Keratinocyte (primary cell): ENCODE data around the gene CFAP210. TPM values are rescaled to one million over a fixed set of nuclear protein-coding genes. Genes with fewer than 3 reads are reported as not detected.
A peak's percentile ranks its signal among the peaks of the same experiment; 100 is the strongest.

Source experiments
- DNase-seq: peaks from one replicate; pipeline ENCODE4 v3.0.0-alpha.2; 2011; ENCODE audit warnings: low read depth, missing footprints, low spot score
- FAIRE-seq: peaks from 2 replicates; lab custom pipeline; 2011; peaks lifted over from hg19 to GRCh38; lab: Jason Lieb, UNC
- H2AFZ ChIP-seq: 2 replicates; pipeline ENCODE4 v1.6.0; 2012; ENCODE audit warnings: low read length, control low read depth, inconsistent platforms; ENCODE audit not compliant: control insufficient read depth
- H3K27ac ChIP-seq: 2 replicates; pipeline ENCODE4 v1.5.1; 2011; ENCODE audit warnings: low read length; ENCODE audit not compliant: control insufficient read depth, insufficient read depth
- H3K27me3 ChIP-seq: 3 replicates; pipeline ENCODE4 v1.6.0; 2011; ENCODE audit warnings: low read length; ENCODE audit not compliant: control insufficient read depth, insufficient read depth; ENCODE audit errors: extremely low read depth
- H3K36me3 ChIP-seq, 2 experiments: 2 replicates in 1 of 2; 3 replicates in 1 of 2; pipeline ENCODE4 v1.5.1; 2011; ENCODE audit warnings: low read length in 2 of 2, mild to moderate bottlenecking in 1 of 2; ENCODE audit not compliant: control insufficient read depth in 2 of 2, insufficient read depth in 2 of 2; ENCODE audit errors: extremely low read depth in 1 of 2
- H3K4me1 ChIP-seq: 3 replicates; pipeline ENCODE4 v1.5.1; 2011; ENCODE audit warnings: low read length; ENCODE audit not compliant: control insufficient read depth, insufficient read depth; ENCODE audit errors: extremely low read depth
- H3K4me2 ChIP-seq: 3 replicates; pipeline ENCODE4 v1.6.0; 2011; ENCODE audit warnings: low read depth, low read length; ENCODE audit not compliant: control insufficient read depth, insufficient read depth; ENCODE audit errors: extremely low read depth
- H3K4me3 ChIP-seq, 3 experiments: fragments of 200-600 bp in 1 of 3; sonication (generic) in 1 of 3; 2 replicates in 2 of 3; 3 replicates in 1 of 3; pipeline ENCODE4 v1.5.1; 2011 to 2016; ENCODE audit warnings: low read length in 3 of 3, mild to moderate bottlenecking in 3 of 3, control low read depth in 2 of 3, inconsistent platforms in 1 of 3, low read depth in 1 of 3, mixed read lengths in 1 of 3, mixed run types in 1 of 3, moderate library complexity in 1 of 3; ENCODE audit not compliant: control insufficient read depth in 2 of 3, insufficient read depth in 2 of 3; ENCODE audit errors: extremely low read depth in 1 of 3
- H3K79me2 ChIP-seq: 2 replicates; pipeline ENCODE4 v1.6.0; 2012; ENCODE audit warnings: low read length; ENCODE audit not compliant: control insufficient read depth, insufficient read depth
- H3K9ac ChIP-seq: 3 replicates; pipeline ENCODE4 v1.6.0; 2011; ENCODE audit warnings: low read length; ENCODE audit not compliant: control insufficient read depth, insufficient read depth; ENCODE audit errors: extremely low read depth
- H3K9me1 ChIP-seq: 3 replicates; pipeline ENCODE4 v1.6.0; 2011; ENCODE audit warnings: low read length; ENCODE audit not compliant: control insufficient read depth, insufficient read depth; ENCODE audit errors: extremely low read depth
- H3K9me3 ChIP-seq: 2 replicates; pipeline ENCODE4 v1.5.1; 2012; ENCODE audit warnings: low read depth, low read length; ENCODE audit not compliant: control insufficient read depth
- H4K20me1 ChIP-seq: 3 replicates; pipeline ENCODE4 v1.6.0; 2011; ENCODE audit warnings: low read length; ENCODE audit not compliant: control insufficient read depth, insufficient read depth; ENCODE audit errors: extremely low read depth
- EZH2 ChIP-seq: IDR thresholded peaks from one replicate; pipeline ENCODE4 v1.6.1; 2012; ENCODE audit warnings: inconsistent platforms, mild to moderate bottlenecking, low read length, moderate library complexity
- dilution Hi-C: fragments of 300-500 bp; cut with MboI; formaldehyde crosslinking; loops from one replicate; pipeline ENCODE4 v1.7.0; 2020; ENCODE audit warnings: low sequenced_read_pairs; ENCODE audit not compliant: extremely low pct_ligation_motif_present
- polyA plus RNA-seq, 5 experiments: library from polyadenylated mRNA; depleted of rRNA in 3 of 5; stranded (reverse) in 3 of 5; stranded (forward) in 1 of 5; unstranded in 1 of 5; fragments of >200 nt; gene quantifications; 1 replicate in 1 of 5; 2 replicates in 3 of 5; 3 replicates in 1 of 5; pipeline versions ENCODE4 v1.2.1 to v1.2.3, GENCODE V29; 2011 to 2012; ENCODE audit warnings: missing spikeins in 2 of 5, low read depth in 1 of 5, low replicate concordance in 1 of 5
- TF ChIP-seq, protein P1 (sequence below), 3 experiments: IDR thresholded peaks in 1 of 3; conservative IDR thresholded peaks in 1 of 3; optimal IDR thresholded peaks in 1 of 3; 2 replicates in 2 of 3; 3 replicates in 1 of 3; pipeline versions ENCODE3 to v1.5.1; 2011; ENCODE audit warnings: low read length in 3 of 3, mild to moderate bottlenecking in 3 of 3, moderate library complexity in 2 of 3, control low read depth in 1 of 3, inconsistent platforms in 1 of 3; ENCODE audit not compliant: insufficient read depth in 2 of 3; ENCODE audit errors: extremely low read depth in 1 of 3

The CFAP210 gene
- polyA plus RNA-seq, 1 donor (not counting 4 experiments of a cell fraction or from before 2014, with no cell fraction given) = 0.30 TPM

DNA sequence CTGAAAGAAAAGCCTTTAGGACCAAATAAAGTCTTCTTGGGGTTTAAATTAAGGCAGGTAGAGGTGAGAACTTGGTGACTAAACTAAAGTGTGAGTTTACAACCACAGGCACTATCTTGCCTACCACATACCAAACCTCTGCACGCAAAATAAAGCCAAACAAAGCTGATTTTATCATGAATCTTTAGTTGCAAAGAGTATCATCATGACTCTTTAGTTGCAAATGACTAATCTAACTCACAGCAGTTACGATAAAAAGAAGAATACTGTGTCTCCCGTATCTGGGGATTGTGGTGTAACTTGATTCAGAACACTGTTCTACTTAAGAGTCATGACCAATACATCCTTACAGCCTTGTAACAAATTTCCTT is 11.2 kb downstream of the CFAP210 start:
- no peak overlapping the region for H3K4me3 ChIP-seq
- peaks cover 14% of the 10 kb centered on the region for H3K4me1 ChIP-seq
- H3K9ac ChIP-seq = no peak overlapping the region
- peak overlapping the region; percentile 9 for H3K4me2 ChIP-seq
- no peak overlapping the region for H2AFZ ChIP-seq
- no peaks in the 10 kb centered on the region for H3K79me2 ChIP-seq
- H3K27ac ChIP-seq = peak overlapping the region; percentile 32
- FAIRE-seq (peak; percentile 77), DNase-seq (peak; percentile 42)
- no peaks in the 10 kb centered on the region for H3K9me1 ChIP-seq
- H4K20me1 ChIP-seq = no peaks in the 10 kb centered on the region
- H3K36me3 ChIP-seq = no peaks in the 10 kb centered on the region
- dilution Hi-C loops = no loop called here
- H3K9me3 ChIP-seq = no peaks in the 10 kb centered on the region
- H3K27me3 ChIP-seq = no peaks in the 10 kb centered on the region
- TF ChIP-seq, protein P1, sequence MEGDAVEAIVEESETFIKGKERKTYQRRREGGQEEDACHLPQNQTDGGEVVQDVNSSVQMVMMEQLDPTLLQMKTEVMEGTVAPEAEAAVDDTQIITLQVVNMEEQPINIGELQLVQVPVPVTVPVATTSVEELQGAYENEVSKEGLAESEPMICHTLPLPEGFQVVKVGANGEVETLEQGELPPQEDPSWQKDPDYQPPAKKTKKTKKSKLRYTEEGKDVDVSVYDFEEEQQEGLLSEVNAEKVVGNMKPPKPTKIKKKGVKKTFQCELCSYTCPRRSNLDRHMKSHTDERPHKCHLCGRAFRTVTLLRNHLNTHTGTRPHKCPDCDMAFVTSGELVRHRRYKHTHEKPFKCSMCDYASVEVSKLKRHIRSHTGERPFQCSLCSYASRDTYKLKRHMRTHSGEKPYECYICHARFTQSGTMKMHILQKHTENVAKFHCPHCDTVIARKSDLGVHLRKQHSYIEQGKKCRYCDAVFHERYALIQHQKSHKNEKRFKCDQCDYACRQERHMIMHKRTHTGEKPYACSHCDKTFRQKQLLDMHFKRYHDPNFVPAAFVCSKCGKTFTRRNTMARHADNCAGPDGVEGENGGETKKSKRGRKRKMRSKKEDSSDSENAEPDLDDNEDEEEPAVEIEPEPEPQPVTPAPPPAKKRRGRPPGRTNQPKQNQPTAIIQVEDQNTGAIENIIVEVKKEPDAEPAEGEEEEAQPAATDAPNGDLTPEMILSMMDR (optimal IDR thresholded peaks at IDR 0.05 in 1 of 3, IDR thresholded peaks at IDR 0.05 in 1 of 3, conservative IDR thresholded peaks at IDR 0.05 in 1 of 3; ENCODE audit: extremely low read depth in 1 of 3, insufficient read depth in 2 of 3, low read length in 3 of 3) = no peak
- TF ChIP-seq EZH2 = no peak

DNA sequence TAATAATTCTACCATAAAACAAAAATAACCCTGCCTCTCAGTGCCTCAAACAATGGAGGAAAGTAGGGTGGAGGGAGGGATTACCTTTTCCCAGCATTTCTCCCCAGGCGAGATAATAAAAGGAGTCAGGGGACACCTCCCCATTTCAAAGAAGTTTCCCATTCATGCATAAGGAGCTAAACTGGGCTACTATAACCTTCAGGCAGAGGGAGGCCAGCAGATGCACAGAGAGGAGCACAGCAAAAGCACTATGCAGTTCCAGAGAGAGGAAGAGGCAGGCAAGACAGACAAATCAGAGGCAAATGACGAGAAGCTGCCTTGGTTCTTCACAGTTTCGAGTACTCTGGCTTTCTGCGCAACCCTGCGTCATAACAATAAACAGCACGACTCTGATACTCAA is 17.4 kb downstream of the CFAP210 start:
- FAIRE-seq (no peak), DNase-seq (no peak)

More for the DNA sequence above, 17.4 kb downstream of the CFAP210 start:
- dilution Hi-C loops = no loop called here
- peaks cover 4% of the 10 kb centered on the region for H3K4me1 ChIP-seq
- H3K9me1 ChIP-seq = no peaks in the 10 kb centered on the region
- no peaks in the 10 kb centered on the region for H3K9me3 ChIP-seq
- no peak overlapping the region for H3K4me2 ChIP-seq
- no peaks in the 10 kb centered on the region for H3K27me3 ChIP-seq
- no peaks in the 10 kb centered on the region for H3K79me2 ChIP-seq
- no peak overlapping the region for H3K27ac ChIP-seq
- no peak overlapping the region for H2AFZ ChIP-seq
- no peaks in the 10 kb centered on the region for H3K36me3 ChIP-seq
- no peak overlapping the region for H3K4me3 ChIP-seq
- H3K9ac ChIP-seq = no peak overlapping the region
- no peak for TF ChIP-seq EZH2
- TF ChIP-seq, protein P1 (optimal IDR thresholded peaks at IDR 0.05 in 1 of 3, IDR thresholded peaks at IDR 0.05 in 1 of 3, conservative IDR thresholded peaks at IDR 0.05 in 1 of 3; ENCODE audit: extremely low read depth in 1 of 3, insufficient read depth in 2 of 3, low read length in 3 of 3) = no peak
- H4K20me1 ChIP-seq = no peaks in the 10 kb centered on the region
